H9 (cell line): ENCODE measurements around the gene POLR2L. TPM values are rescaled to one million over a fixed set of nuclear protein-coding genes. Genes with fewer than 3 reads are reported as not detected.

Experiments used
- DNase-seq: peaks from one replicate; pipeline ENCODE4 v3.0.0-alpha.2; 2017
- H2AFZ ChIP-seq: one replicate; pipeline ENCODE4 v1.6.1; 2013; ENCODE audit warnings: mild to moderate bottlenecking, low read length, control low read depth, moderate library complexity
- H2AK5ac ChIP-seq: 2 replicates; pipeline ENCODE4 v1.6.1; 2013; ENCODE audit warnings: low read length, control low read depth, mixed read lengths; ENCODE audit not compliant: insufficient read length
- H2BK120ac ChIP-seq: one replicate; pipeline ENCODE4 v1.6.1; 2013; ENCODE audit warnings: low read depth, mild to moderate bottlenecking, low read length, control low read depth, inconsistent platforms; ENCODE audit not compliant: poor library complexity, severe bottlenecking
- H2BK12ac ChIP-seq: 2 replicates; pipeline ENCODE4 v1.6.1; 2013; ENCODE audit warnings: low read length, control low read depth, mixed read lengths, low read depth; ENCODE audit not compliant: insufficient read length
- H2BK15ac ChIP-seq: 2 replicates; pipeline ENCODE4 v1.6.1; 2013; ENCODE audit warnings: low read depth, low read length, control low read depth
- H2BK20ac ChIP-seq: one replicate; pipeline ENCODE4 v1.6.1; 2013; ENCODE audit warnings: low read depth, mild to moderate bottlenecking, low read length, control low read depth, inconsistent platforms; ENCODE audit not compliant: poor library complexity, severe bottlenecking
- H2BK5ac ChIP-seq: 2 replicates; pipeline ENCODE4 v1.6.1; 2013; ENCODE audit warnings: low read length, control low read depth, mixed read lengths; ENCODE audit not compliant: insufficient read length
- H3K14ac ChIP-seq: 2 replicates; pipeline ENCODE4 v1.6.1; 2013; ENCODE audit warnings: low read length, control low read depth; ENCODE audit not compliant: insufficient read depth
- H3K18ac ChIP-seq: 2 replicates; pipeline ENCODE4 v1.6.1; 2013; ENCODE audit warnings: low read depth, mild to moderate bottlenecking, mixed read lengths, low read length, control low read depth; ENCODE audit not compliant: insufficient read length
- H3K23ac ChIP-seq: 2 replicates; pipeline ENCODE4 v1.6.1; 2013; ENCODE audit warnings: low read length, control low read depth, mixed read lengths, low read depth; ENCODE audit not compliant: insufficient read length
- H3K23me2 ChIP-seq: 2 replicates; pipeline ENCODE4 v1.6.1; 2013; ENCODE audit warnings: low read depth, mild to moderate bottlenecking, mixed read lengths, low read length, control low read depth; ENCODE audit not compliant: insufficient read length, poor library complexity, severe bottlenecking
- H3K27ac ChIP-seq: 2 replicates; pipeline ENCODE4 v1.5.1; 2013; ENCODE audit warnings: low read length, control low read depth, mixed read lengths, low read depth; ENCODE audit not compliant: insufficient read length
- H3K27me3 ChIP-seq: 2 replicates; pipeline ENCODE4 v1.6.1; 2013; ENCODE audit warnings: low read length, control low read depth, inconsistent platforms; ENCODE audit not compliant: insufficient read depth
- H3K4ac ChIP-seq: 2 replicates; pipeline ENCODE4 v1.6.1; 2013; ENCODE audit warnings: low read depth, mild to moderate bottlenecking, control low read depth, inconsistent platforms, low read length, moderate library complexity
- H3K4me1 ChIP-seq: 2 replicates; pipeline ENCODE4 v1.6.1; 2013; ENCODE audit warnings: low read length, control low read depth, inconsistent platforms; ENCODE audit not compliant: insufficient read depth
- H3K4me2 ChIP-seq: 2 replicates; pipeline ENCODE4 v1.6.1; 2013; ENCODE audit warnings: low read length, control low read depth, mixed read lengths; ENCODE audit not compliant: insufficient read length, insufficient read depth
- H3K56ac ChIP-seq: 2 replicates; pipeline ENCODE4 v1.6.1; 2013; ENCODE audit warnings: low read depth, mild to moderate bottlenecking, mixed read lengths, low read length, control low read depth; ENCODE audit not compliant: insufficient read length
- H3K79me1 ChIP-seq: 2 replicates; pipeline ENCODE4 v1.6.1; 2013; ENCODE audit warnings: low read depth, mild to moderate bottlenecking, moderate library complexity, low read length, control low read depth, inconsistent platforms; ENCODE audit not compliant: insufficient read depth, poor library complexity, severe bottlenecking
- H3K79me2 ChIP-seq: 2 replicates; pipeline ENCODE4 v1.6.1; 2013; ENCODE audit warnings: low read length, control low read depth, inconsistent platforms; ENCODE audit not compliant: insufficient read depth
- H3K9ac ChIP-seq: 2 replicates; pipeline ENCODE4 v1.6.1; 2013; ENCODE audit warnings: low read length, control low read depth, mixed read lengths; ENCODE audit not compliant: insufficient read length; ENCODE audit errors: extremely low read depth
- H3K9me3 ChIP-seq: one replicate; pipeline ENCODE4 v1.6.1; 2013; ENCODE audit warnings: low read depth, low read length, inconsistent platforms; ENCODE audit not compliant: control insufficient read depth
- H3T11ph ChIP-seq: one replicate; pipeline ENCODE4 v1.6.1; 2013; ENCODE audit warnings: mild to moderate bottlenecking, low read length, control low read depth, inconsistent platforms
- H4K20me1 ChIP-seq: one replicate; pipeline ENCODE4 v1.6.1; 2013; ENCODE audit not compliant: control insufficient read depth, insufficient read length, insufficient read depth
- H4K5ac ChIP-seq: 2 replicates; pipeline ENCODE4 v1.6.1; 2013; ENCODE audit warnings: low read depth, mild to moderate bottlenecking, mixed read lengths, low read length, control low read depth; ENCODE audit not compliant: insufficient read length
- H4K8ac ChIP-seq: replicated peaks from 2 replicates; pipeline ENCODE4 v1.6.1; 2013; ENCODE audit warnings: low read length, control low read depth, mixed read lengths, low read depth; ENCODE audit not compliant: insufficient read length
- H4K91ac ChIP-seq: 2 replicates; pipeline ENCODE4 v1.6.1; 2013; ENCODE audit warnings: low read depth, mild to moderate bottlenecking, moderate library complexity, mixed read lengths, low read length, control low read depth; ENCODE audit not compliant: insufficient read length
- H3K27ac Mint-ChIP-seq, 3 experiments: 2 replicates in 2 of 3; 3 replicates in 1 of 3; pipeline ENCODE4 v1.8.0; 2020 to 2021; ENCODE audit warnings: mixed read lengths in 3 of 3, mild to moderate bottlenecking in 1 of 3, moderate library complexity in 1 of 3
- H3K27me3 Mint-ChIP-seq: 2 replicates; pipeline ENCODE4 v1.8.0; 2021; ENCODE audit warnings: low read depth, mild to moderate bottlenecking, moderate library complexity, mixed read lengths
- H3K36me3 Mint-ChIP-seq, 3 experiments: 2 replicates in 2 of 3; 3 replicates in 1 of 3; pipeline ENCODE4 v1.8.0; 2020 to 2021; ENCODE audit warnings: low read depth in 3 of 3, mixed read lengths in 3 of 3; ENCODE audit not compliant: insufficient read depth in 1 of 3
- H3K4me1 Mint-ChIP-seq, 2 experiments: 2 replicates each; pipeline ENCODE4 v1.8.0; 2020; ENCODE audit warnings: mixed read lengths in 2 of 2
- H3K4me3 Mint-ChIP-seq, 2 experiments: 2 replicates in 1 of 2; 3 replicates in 1 of 2; pipeline ENCODE4 v1.8.0; 2020 to 2021; ENCODE audit warnings: mild to moderate bottlenecking in 2 of 2, mixed read lengths in 2 of 2, moderate library complexity in 1 of 2
- H3K9me3 Mint-ChIP-seq, 2 experiments: 2 replicates in 1 of 2; 3 replicates in 1 of 2; pipeline ENCODE4 v1.8.0; 2020; ENCODE audit warnings: mild to moderate bottlenecking in 2 of 2, mixed read lengths in 2 of 2, moderate library complexity in 1 of 2
- WGBS: extraction: QIAGEN DNeasy Blood & Tissue Kit; methylation state at CpG from one replicate; pipeline ENCODE4 v1.1.7; 2013; ENCODE audit warnings: missing lambda C conversion rate, low lambda C conversion rate, mixed read lengths; ENCODE audit not compliant: insufficient read length; ENCODE audit errors: extremely low coverage; 5-methylcytosine and 5-hydroxymethylcytosine counted together
- total RNA-seq: library from RNA; stranded (reverse); gene quantifications from 2 replicates; pipeline ENCODE4 v1.2.1, GENCODE V29; 2021
- TF ChIP-seq, protein P1 (sequence below): fragments of 200-600 bp; sonication (generic); conservative IDR thresholded peaks from 3 replicates; pipeline ENCODE4 v1.8.0; 2021; ENCODE audit warnings: antibody characterized with exemption, mild to moderate bottlenecking

The POLR2L gene
- total RNA-seq, 1 experiment from 2014 or later = 135 TPM

DNA sequence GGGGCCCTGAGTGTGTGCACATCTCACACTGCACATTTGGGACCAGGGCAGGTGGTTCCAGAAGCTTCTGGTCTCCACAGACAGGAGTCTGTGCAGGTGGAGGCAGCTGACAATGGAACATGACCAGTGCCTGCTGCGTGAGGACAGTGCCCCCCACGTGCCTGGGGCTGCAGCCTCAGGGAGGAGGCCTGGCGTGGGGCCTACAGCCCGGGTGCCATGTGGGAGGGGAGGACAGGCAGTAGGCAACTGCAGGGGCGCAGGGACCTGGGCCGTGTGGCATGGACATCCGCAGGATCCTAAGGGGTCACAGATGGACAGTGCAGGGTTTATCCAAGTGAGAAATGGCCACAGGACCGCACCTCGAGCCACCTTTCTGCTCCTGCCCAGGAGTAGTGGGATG lies 29.1 kb upstream of the POLR2L start:
- Histone ChIP-seq H3K79me2 (no peaks in the 10 kb centered on the region), H4K5ac (no peak overlapping the region), H3K4me2 (no peak overlapping the region), H3K27ac (no peak overlapping the region), H4K91ac (no peak overlapping the region), H3K23me2 (no peaks in the 10 kb centered on the region), H3K56ac (no peak overlapping the region), H2BK15ac (no peak overlapping the region), H3K23ac (no peak overlapping the region), H2BK120ac (no peak overlapping the region), H3K27me3 (no peaks in the 10 kb centered on the region), H3K9ac (no peak overlapping the region), H2BK12ac (no peak overlapping the region), H3K4ac (no peak overlapping the region), H2BK20ac (no peak overlapping the region), H3K14ac (no peak overlapping the region), H4K8ac (no peak overlapping the region), H2BK5ac (no peak overlapping the region), H4K20me1 (no peaks in the 10 kb centered on the region), H2AK5ac (no peak overlapping the region), H2AFZ (no peak overlapping the region), H3K79me1 (no peaks in the 10 kb centered on the region), H3K9me3 (no peaks in the 10 kb centered on the region), H3K4me1 (no peaks in the 10 kb centered on the region), H3K18ac (no peak overlapping the region), H3T11ph (no peak overlapping the region)
- DNase-seq = no peak
- peaks cover 4 to 7% of the 10 kb centered on the region in 2 experiments for H3K4me1 Mint-ChIP-seq
- WGBS = no CpG with 5 or more reads among the region's 9 CpGs
- H3K36me3 Mint-ChIP-seq = peaks cover 14 to 41% (median 37%) of the 10 kb centered on the region in 3 experiments
- no peak overlapping the region for H3K4me3 Mint-ChIP-seq
- peaks cover 3% of the 10 kb centered on the region; the same call in 1 of the 2 replicates for H3K27me3 Mint-ChIP-seq
- no peak overlapping the region for H3K27ac Mint-ChIP-seq
- H3K9me3 Mint-ChIP-seq = no peaks in the 10 kb centered on the region
- TF ChIP-seq, protein P1, sequence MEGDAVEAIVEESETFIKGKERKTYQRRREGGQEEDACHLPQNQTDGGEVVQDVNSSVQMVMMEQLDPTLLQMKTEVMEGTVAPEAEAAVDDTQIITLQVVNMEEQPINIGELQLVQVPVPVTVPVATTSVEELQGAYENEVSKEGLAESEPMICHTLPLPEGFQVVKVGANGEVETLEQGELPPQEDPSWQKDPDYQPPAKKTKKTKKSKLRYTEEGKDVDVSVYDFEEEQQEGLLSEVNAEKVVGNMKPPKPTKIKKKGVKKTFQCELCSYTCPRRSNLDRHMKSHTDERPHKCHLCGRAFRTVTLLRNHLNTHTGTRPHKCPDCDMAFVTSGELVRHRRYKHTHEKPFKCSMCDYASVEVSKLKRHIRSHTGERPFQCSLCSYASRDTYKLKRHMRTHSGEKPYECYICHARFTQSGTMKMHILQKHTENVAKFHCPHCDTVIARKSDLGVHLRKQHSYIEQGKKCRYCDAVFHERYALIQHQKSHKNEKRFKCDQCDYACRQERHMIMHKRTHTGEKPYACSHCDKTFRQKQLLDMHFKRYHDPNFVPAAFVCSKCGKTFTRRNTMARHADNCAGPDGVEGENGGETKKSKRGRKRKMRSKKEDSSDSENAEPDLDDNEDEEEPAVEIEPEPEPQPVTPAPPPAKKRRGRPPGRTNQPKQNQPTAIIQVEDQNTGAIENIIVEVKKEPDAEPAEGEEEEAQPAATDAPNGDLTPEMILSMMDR = no peak
